NCI-H82 treated with DMSO at 0.1 percent for 48 hours (cell line): Measurements from ENCODE around the gene LNX1.

Source experiments
- DNase-seq: peaks from one replicate; lab custom pipeline; 2025; ENCODE audit not compliant: unreplicated experiment; lab: John Stamatoyannopoulos, UW

Gene LNX1

DNA sequence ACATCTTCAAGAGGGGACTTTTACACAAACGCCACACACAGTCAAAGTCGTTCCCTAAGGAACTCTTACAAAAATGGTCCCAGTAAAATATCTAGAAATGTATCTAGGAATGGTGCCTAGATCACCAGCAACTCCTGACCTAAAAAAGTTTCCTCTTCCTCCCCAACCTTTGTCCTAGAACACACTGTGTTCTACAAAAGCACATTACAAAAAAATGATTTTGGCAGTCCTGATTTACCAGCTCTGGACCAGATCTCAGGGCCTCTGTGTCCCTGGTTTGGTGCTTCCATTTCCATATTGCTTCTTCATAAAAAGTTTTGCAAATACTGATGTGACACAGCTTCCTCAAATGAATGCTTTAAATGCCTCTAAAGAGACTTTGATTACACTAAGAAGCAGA, 55.0 kb downstream of the LNX1 start:
- DNase-seq, result no peak

DNA sequence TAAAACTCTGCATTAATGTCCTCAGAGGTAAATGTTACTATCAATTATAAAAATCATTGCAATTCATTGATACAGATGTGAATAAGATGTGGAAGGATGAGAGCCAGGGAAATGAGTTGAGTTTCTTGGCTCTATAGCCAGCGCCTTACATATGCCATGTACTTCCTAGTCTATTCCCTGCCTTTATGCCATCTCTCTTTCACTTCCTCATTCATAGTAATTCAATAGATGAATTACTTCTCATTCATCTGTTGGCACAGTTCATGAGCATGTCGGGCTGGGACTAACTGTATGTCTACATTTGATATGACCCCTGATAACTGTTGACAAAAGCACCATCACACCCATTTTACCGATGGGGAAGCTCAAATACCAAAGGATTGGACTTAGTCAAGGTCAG, 55.7 kb downstream of the LNX1 start:
- DNase-seq, result no peak

DNA sequence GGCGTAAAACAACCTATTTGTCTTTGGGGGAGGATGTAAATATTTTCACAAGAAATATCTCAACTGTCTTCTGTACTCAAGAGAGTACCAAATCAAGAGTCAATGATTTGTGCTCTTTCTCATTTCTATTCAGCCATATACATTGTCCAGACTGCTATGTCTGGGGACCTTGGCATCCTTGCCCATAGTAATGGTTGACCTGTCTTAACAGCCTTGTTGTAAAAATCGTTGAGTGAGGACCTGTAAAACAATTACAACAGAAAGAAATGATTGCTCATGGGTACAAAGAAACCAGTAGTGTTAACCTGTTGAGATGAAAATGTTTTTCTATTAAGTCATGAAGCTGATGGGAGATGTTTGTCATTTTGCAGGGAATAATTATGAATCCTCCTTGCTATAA, 56.6 kb downstream of the LNX1 start:
- DNase-seq, result no peak

DNA sequence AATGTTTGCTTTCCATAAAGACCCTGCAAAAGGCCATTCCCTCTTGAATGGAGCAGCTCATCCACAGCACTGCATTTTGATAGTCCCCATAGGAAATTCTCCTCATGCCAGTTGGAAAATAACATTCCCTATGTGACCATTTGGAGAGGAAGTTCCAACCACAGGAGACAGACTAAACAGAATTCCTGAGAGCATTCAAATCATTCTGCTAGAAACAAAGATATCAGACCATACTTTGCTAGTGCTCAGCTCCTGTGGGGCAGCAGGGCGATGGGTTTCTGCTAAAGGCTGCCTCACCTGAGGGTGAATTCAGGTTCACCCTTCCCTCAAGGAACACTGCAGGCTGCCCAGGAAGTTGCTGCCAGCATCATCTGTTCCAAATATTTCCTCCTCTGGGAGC, 58.8 kb downstream of the LNX1 start:
- no peak for DNase-seq

DNA sequence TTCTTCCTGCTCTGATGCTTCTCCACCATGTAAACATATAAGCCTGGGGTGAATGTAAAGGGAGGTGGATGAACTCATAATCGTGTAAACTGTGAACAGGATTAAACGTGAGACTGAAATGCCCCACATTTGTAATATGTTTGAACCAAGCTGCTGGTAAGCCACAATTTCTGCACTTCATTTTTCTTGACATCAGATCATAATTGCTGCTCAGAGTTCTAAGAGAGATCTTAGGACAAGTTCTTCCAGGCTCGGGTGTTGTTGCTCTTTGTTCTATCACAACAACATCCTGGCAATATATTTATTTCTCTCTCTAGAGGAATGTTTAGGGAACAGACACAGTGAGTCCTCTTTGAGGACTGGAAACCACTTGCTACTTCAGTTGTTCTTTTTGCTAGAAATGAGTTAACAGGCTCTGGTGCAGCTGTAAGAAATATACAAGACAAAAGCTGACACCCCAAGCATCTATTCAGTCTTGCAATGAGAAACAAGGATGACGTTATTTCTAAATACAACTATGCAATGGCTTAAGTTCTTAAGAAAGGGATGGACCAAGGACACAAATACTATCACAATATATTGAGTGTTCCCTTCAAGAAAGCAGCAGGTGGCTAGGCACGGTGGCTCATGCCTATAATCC, 59.6 kb downstream of the LNX1 start:
- DNase-seq, result no peak

DNA sequence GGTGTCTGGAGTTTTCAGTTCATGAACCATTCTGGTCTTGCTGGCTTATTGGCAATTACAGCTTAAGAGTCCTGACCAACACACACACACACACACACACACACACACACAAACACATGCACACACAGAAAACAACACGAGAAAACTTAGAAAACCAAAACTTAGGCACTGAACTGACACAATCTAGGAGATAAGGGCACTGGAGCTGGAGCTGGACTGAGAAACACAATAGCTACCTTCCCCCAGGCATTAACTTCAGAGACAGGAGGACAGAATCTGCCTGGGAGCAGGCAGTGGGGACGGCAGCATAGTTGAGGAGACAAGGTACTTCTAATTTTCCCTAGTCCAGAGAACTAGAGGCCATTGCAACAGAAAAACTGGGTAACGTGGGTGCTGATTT, 62.3 kb downstream of the LNX1 start:
- DNase-seq, result no peak

DNA sequence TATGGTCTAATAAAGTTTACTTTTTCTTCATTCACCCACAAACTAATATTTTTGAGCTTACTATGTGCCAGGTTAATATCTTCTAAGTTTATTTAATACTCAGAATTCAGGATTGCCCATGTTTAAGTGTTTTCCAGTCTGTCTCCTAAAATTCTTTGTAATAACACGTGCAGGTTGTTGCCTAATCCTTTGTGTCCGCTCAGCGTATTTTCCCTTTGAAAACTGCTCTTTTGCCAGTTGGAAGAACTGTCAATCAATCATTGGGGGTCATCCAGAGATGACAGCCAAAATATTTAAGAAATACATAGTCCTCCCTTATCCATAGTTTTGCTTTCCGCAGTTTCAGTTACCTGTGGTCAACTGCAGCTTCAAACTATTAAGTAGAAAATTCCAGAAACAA, 63.4 kb downstream of the LNX1 start:
- no peak for DNase-seq

DNA sequence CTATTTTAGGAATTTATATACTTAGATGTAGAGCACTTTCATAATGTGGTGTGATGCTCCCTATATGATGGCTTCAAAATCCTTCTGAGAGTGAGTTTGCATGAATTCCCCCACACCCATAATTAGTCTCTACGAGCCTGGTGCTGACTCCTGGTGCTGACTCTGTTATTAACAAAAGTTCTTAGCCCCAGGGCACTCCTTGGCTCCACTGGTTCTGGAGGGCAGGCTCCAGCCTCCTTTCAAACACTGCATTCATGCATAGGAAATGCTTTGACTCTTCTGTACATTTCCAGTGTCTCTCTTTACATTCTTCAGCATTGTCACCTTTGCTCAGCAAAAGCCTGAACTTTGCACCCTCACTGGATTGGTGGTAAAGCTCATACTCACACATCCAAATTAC, 64.0 kb downstream of the LNX1 start:
- DNase-seq, result no peak

DNA sequence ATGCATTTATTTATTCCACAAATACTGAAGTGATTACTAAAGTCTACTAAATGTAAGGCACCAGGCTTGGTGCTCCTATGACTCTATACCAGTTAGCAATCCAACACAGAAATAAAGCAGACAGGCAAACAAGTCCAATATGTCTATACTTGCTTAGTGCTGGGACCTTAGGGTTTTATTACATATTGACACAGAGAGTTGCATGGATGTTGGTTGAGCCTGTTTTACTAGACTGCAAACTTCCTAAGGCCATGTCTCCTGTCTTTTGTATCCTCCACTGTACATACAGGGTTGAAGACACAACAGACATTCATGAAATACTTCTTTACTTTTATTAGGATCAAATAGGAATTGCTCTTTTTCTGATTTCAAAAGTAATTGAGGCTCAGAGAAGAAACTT, 69.0 kb downstream of the LNX1 start:
- DNase-seq, result no peak

DNA sequence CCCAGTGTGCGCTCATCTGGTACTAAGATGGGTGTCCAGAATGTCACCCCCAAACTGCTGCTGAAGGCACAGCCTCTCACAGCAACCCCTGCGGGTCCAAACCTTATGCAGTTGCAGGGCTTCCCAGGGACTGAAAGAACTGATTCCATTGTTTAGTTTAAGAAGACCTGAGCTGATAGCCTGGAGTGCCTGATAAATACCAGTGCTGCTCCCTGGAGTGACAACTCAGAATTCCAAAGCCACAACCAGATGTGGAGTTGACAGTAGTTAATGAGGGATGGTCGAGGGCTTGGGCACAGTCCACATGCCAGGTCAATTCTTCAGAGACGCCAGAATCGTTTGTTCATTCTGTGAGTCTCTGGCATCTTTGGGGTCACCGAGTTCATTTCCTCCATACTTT, 71.2 kb downstream of the LNX1 start:
- no peak for DNase-seq

DNA sequence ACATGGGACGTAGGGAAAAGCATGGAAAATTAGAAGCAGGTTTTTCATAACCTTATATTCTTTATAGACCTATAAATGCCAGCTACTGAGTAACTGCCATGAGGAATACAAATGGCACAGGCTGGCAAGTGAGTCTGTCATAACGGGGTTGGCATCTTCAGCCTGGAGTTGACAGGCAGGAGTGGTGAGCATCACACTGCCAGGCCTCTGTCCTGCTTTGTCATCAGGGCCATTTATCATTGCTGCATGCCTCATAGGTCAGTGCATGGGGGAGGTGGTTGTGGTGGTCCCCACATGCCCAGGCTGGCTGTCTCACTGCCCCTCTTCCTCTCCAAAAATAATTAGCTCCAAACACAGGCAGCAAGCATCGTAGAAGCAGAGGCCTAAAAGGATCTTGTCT, 72.5 kb downstream of the LNX1 start:
- no peak for DNase-seq

DNA sequence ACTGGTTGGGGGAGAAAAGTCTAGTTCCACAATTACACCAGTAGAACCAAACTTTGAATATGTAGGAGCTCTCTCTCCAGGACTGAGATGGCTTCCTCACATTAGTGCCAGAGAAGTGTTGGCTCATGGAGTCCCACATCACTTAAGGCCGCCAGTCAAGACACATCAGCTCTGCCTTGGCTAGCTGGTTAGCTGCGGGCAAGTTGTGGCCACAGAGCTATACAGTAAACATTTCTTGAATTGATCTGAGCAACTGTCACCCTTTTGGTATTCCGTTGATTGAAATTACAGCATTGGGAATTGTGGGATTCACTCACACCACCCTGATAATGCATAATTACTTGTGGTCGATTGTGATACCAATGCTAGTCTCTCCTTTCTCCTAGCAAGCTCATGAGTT, 76.2 kb downstream of the LNX1 start:
- DNase-seq, result no peak

DNA sequence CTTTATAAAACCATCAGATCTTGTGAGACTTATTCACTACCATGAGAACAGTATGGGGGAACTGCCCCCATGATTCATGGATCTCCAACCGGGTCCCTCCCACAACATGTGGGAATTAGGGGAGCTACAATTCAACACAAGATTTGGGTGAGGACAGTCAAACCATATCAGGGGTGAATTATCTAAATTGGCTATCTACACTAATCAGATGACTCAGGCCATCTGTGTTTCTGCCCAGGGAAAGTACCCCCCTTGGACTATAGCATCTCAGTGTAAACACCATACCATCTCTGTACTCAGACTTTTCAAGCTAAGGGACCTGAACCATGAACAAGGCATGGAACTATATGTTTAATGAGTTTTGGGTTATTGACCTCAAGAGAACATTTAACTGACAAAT, 76.8 kb downstream of the LNX1 start:
- no peak for DNase-seq

DNA sequence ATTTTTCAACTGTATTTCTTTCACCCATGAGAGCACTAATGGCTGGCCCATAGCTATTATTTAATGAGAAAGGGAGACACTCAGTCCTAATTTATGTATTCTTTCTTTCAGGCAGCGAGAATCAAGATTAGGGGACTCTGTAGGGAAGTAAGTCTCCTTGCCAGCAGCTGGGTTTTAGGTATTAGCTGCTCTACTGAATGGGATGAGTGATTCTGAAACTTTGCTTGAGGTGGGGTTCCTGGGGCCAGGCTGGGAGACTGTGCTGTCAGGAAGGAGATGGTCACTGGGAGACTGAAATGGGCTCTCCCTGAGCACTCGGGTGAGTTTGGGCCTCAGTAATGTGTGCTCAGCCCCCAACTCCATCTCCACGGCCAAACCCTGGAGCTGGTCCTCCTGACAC, 78.7 kb downstream of the LNX1 start:
- DNase-seq, result no peak

DNA sequence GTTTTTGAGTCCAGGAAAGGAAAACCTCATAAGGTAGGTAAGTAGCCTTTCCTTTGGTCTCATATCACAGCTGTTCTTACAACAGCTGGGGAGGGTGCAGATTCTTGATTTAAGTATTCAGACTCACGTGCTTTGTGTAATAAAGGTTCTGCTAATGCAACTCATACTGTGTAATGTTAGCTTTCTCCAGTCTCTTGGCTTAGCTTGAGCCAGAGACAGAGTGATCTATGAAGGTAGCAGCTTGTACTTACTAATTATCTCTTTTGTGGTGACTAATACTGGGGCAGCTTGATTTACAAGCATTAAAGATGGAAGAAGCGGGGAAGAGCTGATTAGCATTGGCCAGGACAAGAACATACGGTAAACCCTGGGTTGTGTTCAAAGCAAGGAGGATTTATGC, 80.3 kb downstream of the LNX1 start:
- peak; percentile 69 for DNase-seq

DNA sequence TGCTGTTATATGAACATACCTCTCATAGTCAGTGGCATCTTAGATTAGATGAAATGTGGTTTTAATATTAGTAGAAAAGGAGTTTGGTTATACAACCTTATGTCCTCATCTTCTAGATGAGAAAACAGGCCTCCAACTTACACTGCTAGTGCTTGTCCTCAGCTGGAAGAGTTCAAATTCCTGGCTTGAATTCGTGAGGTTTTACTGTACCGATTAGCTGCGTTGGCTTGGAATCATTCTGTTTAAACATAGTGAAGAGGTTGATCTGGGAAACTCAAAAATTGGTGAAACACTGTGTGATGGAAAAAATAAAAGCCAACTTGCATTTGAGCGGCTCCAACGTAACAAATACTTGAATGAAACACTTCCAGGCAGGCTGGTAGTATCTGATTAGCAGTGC, 81.0 kb downstream of the LNX1 start:
- no peak for DNase-seq

DNA sequence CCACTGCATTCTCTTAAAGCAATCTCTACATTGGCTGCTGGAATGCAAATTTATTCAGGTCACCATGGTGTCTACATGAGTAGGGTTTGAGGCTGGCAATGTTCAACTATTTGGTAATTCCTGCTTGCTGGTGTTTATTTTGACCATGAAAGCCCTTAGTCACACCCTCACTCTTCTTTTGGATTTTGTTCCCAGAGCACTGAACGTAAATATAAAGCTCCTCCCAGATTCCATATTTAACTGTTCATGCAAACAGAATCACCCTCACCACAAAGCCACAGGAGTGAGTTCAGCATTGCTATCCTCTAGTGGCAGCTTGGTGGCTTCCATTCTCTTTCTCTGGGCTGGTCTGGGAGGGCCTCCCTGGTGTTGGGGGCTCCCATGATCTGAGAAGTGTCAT, 82.8 kb downstream of the LNX1 start:
- no peak for DNase-seq

DNA sequence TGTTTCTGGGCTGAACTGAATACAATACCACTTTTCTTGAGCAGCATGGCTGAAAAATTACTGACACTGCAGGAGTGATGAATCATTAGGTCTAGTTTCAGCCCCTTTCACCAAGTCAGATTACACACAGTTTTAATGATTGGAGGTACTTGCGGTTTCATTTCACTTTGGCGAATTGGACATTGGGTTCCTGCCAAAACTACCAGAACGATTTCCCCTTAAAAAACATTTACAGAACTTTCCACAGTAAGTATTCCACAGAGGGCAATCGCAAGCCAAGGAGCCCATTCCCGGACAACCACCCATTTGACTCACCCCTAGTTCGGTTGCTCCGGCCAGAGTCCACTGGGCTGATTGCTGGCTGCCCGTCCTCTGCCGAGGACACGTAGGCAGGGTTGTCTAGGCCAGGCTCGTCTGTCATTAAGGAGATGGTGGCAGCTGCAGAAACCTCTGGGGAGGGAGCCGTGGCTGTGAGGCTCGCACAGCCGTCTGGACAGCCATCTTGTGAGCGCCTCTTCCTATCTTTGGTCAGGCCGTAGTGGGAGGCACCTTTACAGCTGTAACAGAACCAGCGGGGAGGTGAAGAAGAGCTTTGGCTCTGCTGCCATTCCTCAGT, 83.5 kb downstream of the LNX1 start:
- no peak for DNase-seq

DNA sequence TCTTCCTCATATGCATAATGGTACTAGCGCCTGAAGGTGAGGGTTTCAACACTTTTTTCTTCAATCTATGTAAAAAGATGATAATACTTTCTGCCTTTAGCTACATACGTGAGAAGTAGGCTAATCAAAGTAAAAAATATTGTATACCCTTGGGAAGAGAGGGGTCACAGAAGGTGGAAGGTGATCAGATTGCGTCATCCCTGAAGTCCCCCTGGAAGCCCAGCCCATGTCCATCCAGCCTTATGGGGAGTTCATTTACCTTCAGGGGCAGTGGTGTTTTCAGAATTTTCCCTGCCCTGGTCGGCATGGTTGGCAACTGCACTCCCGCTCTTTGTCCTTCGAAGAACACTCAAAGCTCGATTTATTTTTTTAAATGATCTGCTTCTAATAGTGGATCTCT, 84.2 kb downstream of the LNX1 start:
- no peak for DNase-seq

DNA sequence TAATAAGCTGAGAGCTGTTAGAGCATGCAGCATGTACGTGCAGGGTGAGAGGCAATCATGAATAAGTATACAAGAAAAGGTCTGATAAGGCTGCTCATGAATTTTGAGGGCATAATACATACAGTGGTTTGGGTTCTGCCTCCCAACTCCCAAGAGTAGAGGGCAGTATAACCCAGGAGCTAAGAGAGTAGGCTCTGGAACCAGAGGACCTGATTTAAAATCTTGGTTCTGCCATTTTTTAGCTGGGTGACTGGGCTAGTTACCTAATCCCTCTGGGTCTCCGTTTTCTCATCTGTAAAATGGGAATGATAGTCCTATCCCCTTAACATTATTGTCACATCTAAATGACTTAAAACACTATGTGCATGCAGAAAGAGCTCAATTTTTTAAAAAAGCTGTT, 85.3 kb downstream of the LNX1 start:
- no peak for DNase-seq

DNA sequence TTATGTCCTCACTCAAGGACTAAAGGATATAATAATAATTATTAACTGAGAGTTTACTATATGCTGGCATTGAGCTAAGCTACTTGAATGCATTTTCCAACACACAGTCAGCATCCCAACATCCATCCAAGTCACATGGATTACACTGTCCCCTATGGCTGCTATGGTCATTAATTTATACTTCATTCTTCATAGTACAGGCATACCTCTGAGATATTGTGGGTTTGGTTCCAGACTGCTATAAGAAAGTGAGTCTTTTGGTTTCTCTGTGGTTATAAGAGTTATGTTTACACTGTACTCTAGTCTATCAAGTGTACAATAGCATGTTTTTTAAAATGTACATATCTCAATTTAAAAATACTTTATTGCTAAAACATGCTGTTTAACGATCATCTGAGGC, 89.2 kb downstream of the LNX1 start:
- no peak for DNase-seq

DNA sequence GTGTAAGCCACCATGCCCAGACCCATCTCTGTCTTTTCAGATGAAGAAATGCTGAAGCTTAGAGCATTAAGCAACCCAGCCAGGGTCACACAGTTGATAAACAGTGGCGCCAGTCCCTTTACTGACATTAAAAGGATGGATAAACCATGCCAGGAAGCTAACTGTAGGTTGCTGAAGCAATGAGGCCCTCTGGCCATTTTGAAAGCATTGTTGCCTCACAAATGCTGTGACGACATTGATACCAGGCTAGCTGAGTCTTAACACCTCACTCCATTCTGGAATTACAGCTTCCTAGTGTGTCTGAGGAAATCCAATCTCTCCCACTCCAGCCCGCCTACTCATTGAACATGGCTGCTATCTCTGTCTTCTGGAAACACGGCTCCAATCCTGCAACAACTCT, 89.7 kb downstream of the LNX1 start:
- DNase-seq, result no peak

DNA sequence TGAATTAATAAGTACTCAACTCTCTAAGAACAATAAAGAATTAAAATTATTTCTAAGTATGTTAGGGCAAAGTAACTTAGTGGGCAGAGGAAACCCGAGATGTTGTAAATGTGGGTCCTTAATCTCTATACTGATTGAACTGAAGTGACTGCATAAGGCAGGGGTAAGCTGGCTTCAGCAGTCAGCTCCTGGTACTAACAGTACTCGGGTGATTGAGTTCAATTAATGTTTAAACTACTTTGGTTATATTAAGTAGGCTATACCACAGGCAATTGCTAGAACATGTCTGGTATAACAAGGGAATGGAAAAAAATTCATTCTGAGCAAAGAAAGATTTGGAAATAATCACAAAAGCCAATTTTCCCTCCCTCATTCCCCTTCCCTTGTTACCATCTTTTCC, 90.7 kb downstream of the LNX1 start:
- DNase-seq, result no peak
